Nephron (organoid): ENCODE measurements around the gene AMPD3.

Experiments used
- H3K27ac Mint-ChIP-seq, 3 experiments: 2 replicates each; pipeline ENCODE4 v1.8.0; 2020; ENCODE audit warnings: mixed read lengths in 3 of 3, mild to moderate bottlenecking in 2 of 3, moderate library complexity in 1 of 3
- H3K27me3 Mint-ChIP-seq: 2 replicates; pipeline ENCODE4 v1.8.0; 2021; ENCODE audit warnings: low read depth, mild to moderate bottlenecking, moderate library complexity, mixed read lengths
- H3K36me3 Mint-ChIP-seq: 2 replicates; pipeline ENCODE4 v1.8.0; 2020; ENCODE audit warnings: low read depth, mixed read lengths
- H3K4me1 Mint-ChIP-seq: 2 replicates; pipeline ENCODE4 v1.8.0; 2020; ENCODE audit warnings: mixed read lengths
- H3K4me3 Mint-ChIP-seq, 3 experiments: 2 replicates each; pipeline ENCODE4 v1.8.0; 2020; ENCODE audit warnings: mild to moderate bottlenecking in 3 of 3, mixed read lengths in 3 of 3, moderate library complexity in 2 of 3
- H3K9me3 Mint-ChIP-seq: 2 replicates; pipeline ENCODE4 v1.8.0; 2020; ENCODE audit warnings: mixed read lengths
- TF ChIP-seq, protein P1 (sequence below), 3 experiments: fragments of 200-600 bp; sonication (generic); IDR thresholded peaks; one replicate each; pipeline ENCODE4 v1.5.0; 2021; ENCODE audit warnings: antibody characterized with exemption in 3 of 3; ENCODE audit not compliant: unreplicated experiment in 3 of 3

Gene AMPD3

DNA sequence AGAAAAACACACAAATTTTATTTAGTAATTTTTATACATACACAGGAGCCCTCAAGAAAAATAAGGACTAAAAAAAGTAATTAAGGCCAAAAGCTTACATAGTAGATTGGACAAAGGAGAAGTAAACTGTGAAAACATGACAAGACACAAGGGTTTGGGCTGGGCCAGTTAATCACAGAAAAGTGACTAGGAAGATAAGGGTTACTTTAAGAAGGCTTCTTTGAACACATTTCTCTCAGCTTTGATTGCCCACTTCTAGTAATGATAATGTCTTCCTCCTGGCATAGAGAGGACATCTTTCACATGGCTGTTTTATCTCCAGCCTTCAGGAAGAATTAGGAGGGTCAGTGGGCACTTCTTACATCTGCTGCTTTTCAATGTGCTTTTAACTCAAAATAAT is 82.5 kb downstream of the AMPD3 start:
- no peaks in the 10 kb centered on the region for H3K9me3 Mint-ChIP-seq
- no peak overlapping the region for H3K27ac Mint-ChIP-seq
- H3K4me3 Mint-ChIP-seq = peak overlapping the region in 1 of 3 experiments; percentile 15
- H3K27me3 Mint-ChIP-seq = no peaks in the 10 kb centered on the region
- H3K36me3 Mint-ChIP-seq = peaks cover 9% of the 10 kb centered on the region
- H3K4me1 Mint-ChIP-seq = peaks cover 9% of the 10 kb centered on the region
- TF ChIP-seq, protein P1, sequence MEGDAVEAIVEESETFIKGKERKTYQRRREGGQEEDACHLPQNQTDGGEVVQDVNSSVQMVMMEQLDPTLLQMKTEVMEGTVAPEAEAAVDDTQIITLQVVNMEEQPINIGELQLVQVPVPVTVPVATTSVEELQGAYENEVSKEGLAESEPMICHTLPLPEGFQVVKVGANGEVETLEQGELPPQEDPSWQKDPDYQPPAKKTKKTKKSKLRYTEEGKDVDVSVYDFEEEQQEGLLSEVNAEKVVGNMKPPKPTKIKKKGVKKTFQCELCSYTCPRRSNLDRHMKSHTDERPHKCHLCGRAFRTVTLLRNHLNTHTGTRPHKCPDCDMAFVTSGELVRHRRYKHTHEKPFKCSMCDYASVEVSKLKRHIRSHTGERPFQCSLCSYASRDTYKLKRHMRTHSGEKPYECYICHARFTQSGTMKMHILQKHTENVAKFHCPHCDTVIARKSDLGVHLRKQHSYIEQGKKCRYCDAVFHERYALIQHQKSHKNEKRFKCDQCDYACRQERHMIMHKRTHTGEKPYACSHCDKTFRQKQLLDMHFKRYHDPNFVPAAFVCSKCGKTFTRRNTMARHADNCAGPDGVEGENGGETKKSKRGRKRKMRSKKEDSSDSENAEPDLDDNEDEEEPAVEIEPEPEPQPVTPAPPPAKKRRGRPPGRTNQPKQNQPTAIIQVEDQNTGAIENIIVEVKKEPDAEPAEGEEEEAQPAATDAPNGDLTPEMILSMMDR (IDR thresholded peaks at IDR 0.05; ENCODE audit: unreplicated experiment in 3 of 3) = no peak

DNA sequence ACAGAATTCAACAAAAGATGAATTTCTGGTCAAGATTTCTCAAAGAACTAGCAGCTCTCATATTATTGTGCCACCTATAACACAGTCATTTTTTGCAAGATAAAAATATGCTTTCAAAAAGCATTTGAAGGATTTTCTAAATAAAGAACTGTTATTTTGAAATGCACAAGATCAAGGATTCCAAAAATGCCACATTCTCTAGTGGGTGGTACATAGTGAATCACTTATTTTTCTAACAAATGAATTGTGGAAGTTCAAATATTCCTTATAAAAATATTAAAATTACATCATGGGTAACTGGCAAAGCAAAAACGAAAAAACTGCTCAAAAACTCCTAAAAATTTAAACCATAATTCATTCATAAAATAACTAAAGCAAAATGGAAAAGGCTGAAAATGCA is 83.9 kb downstream of the AMPD3 start:
- Mint-ChIP-seq H3K9me3 (no peaks in the 10 kb centered on the region), H3K36me3 (peaks cover under 1% of the 10 kb centered on the region), H3K27ac (no peak overlapping the region), H3K4me3 (peak overlapping the region in 1 of 3 experiments; percentile 48), H3K4me1 (peaks cover 9% of the 10 kb centered on the region), H3K27me3 (no peaks in the 10 kb centered on the region)
- TF ChIP-seq, protein P1 (IDR thresholded peaks at IDR 0.05; ENCODE audit: unreplicated experiment in 3 of 3) = no peak

DNA sequence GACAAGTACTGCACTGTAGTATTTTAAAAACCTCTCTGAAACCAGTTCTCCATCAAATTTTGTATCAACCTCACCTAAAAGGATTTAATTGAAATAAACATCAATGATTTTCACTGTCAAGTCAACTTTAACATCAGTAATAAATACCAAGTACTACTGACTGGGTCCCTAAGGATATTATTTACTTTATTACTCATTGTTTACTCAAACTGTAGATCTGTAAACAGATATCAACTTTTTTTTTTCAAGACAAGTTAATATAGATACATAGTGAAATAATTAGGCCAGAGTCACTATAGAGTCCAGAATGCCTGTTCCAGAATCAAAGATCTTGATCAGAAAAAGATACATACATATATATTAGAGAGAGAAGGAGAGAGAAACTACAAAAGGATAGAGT is 84.3 kb downstream of the AMPD3 start:
- Mint-ChIP-seq H3K4me3 (peak overlapping the region; percentile 93 to 95 (median 94)), H3K36me3 (no peaks in the 10 kb centered on the region), H3K27me3 (no peaks in the 10 kb centered on the region), H3K9me3 (no peaks in the 10 kb centered on the region), H3K27ac (peak overlapping the region in 1 of 3 experiments; percentile 33), H3K4me1 (peaks cover 9% of the 10 kb centered on the region)
- TF ChIP-seq, protein P1 (IDR thresholded peaks at IDR 0.05; ENCODE audit: unreplicated experiment in 3 of 3) = no peak

DNA sequence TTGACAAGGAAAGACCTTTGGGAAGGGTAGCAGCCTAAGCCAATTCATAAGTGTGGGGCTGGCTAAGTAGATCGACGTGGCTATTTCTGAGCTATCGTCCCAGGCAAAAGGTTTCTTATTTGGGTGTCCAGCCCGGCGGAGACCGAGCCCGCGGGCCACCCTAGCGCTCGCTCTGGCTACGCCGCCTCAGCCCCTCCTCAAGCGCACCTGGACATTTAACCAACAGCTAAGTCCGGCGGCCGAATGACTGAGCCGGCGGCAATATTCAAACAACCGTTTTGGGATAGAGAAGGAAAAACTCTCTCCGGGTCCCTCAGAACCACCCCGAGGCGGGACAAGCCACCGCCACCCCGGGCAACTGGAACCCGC is 85.5 kb downstream of the AMPD3 start:
- peak overlapping the region; percentile 93 to 95 (median 94) for H3K4me3 Mint-ChIP-seq
- H3K4me1 Mint-ChIP-seq = peaks cover 9% of the 10 kb centered on the region
- H3K9me3 Mint-ChIP-seq = no peaks in the 10 kb centered on the region
- TF ChIP-seq, protein P1 (IDR thresholded peaks at IDR 0.05; ENCODE audit: unreplicated experiment in 3 of 3) = no peak
- H3K27me3 Mint-ChIP-seq = no peaks in the 10 kb centered on the region
- peak overlapping the region; percentile 6 to 86 (median 66) for H3K27ac Mint-ChIP-seq
- no peaks in the 10 kb centered on the region for H3K36me3 Mint-ChIP-seq

DNA sequence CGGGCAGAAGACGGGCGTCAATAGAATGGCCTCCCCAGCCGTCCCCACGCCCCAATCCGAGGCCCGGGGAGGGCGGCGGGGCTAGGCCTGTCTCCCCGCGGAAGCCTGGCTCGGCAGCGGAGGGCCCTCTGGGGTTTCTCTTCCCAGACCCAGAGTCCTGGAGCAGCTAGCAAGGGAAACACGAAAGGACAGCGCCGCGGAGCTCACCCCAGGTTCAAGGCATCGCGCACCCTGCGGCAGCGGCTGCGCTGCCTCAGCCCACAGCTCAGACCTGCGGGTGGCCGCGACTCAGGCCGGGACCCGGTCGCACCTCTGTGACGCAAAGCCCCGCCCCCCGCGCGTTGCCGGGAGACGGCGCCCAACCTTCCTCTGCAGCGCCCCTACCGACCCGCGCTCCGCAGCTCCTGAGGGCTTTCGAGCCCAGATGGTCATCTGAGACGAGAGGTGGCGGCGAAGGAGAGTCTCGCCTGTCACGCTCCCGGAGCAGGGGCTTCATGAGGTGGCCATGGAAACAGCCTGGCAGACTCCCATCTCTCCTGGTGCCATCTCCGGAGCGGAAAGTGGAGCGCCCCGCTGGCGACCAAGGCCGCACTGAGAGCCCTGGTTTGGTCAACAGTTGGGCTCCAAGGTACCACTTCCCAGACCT is 86.0 kb downstream of the AMPD3 start, which contains the start of gene RNF141:
RNF141 (minus strand) TSS at position 273 of the 646 bp plus-strand sequence. CDS start 7,029 bp downstream, outside the sequence.
- H3K36me3 Mint-ChIP-seq = no peaks in the 10 kb centered on the region

More for the DNA sequence above, 86.0 kb downstream of the AMPD3 start, which contains the start of gene RNF141:
- Mint-ChIP-seq H3K4me1 (peaks cover 9% of the 10 kb centered on the region), H3K9me3 (no peaks in the 10 kb centered on the region), H3K27ac (peak within 1 kb of the TSS; percentile 60 to 90 (median 68)), H3K4me3 (peak within 1 kb of the TSS; percentile 93 to 95 (median 94)), H3K27me3 (no peaks in the 10 kb centered on the region)
- TF ChIP-seq, protein P1 (IDR thresholded peaks at IDR 0.05; ENCODE audit: unreplicated experiment in 3 of 3) = peak; percentile 81 to 88 (median 82)
